ENCODE data around the gene DOCK8. TPM values are rescaled to one million over a fixed set of nuclear protein-coding genes. Genes with fewer than 3 reads are reported as not detected.

DOCK8 gene
- polyA plus RNA-seq, 4 donors = 12.1 to 14.7 (median 12.7) TPM

DNA sequence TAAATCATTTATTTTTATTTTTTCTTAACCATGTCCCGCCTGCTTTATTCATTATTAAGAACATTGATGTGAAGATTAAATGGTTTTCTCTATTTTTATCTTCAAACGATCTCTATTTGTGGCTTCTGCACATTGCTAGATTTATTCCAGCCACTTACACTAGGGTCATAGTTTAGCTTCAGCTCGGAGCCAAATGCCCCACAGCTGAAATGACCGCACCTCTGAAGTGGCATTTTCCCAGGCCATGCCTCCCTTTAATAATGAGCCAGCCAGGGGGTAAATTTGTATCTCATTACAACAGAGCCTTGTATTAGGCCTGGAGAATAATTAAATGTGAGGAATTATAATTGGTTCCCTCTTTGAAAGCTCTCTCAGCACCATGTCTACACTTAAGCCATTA lies 89.4 kb downstream of the DOCK8 start:
- no peak for DNase-seq (ENCODE audit: low read depth in 4 of 4, low spot score in 3 of 4)

GRCh38 chr9:304519-305185 lies 90.0 kb downstream of the DOCK8 start:
- DNase-seq (ENCODE audit: low read depth in 4 of 4, low spot score in 3 of 4) = no peak

DNA sequence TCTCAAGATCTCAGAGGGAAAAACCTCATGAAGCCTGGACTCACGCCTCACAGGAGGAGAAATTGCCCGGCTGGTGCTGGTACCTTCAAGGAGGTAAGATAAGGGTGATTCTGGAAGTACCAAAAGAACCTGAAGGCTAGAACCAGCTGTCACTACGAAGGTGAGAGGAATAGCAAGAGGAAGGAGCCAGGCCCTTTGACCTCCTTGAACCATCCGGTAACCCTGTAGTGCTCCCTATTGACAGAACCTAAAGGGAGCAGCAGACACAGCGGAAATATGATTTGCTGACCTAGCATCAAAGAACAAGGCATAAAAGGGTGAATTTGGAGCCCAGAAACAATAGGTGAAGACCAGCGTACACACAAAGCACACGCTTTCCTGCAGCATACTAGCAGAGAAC lies 92.2 kb downstream of the DOCK8 start:
- DNase-seq (ENCODE audit: low read depth in 4 of 4, low spot score in 3 of 4) = no peak

GRCh38 chr9:311841-312240 lies 97.2 kb downstream of the DOCK8 start:
- DNase-seq (ENCODE audit: low read depth in 4 of 4, low spot score in 3 of 4) = no peak

DNA sequence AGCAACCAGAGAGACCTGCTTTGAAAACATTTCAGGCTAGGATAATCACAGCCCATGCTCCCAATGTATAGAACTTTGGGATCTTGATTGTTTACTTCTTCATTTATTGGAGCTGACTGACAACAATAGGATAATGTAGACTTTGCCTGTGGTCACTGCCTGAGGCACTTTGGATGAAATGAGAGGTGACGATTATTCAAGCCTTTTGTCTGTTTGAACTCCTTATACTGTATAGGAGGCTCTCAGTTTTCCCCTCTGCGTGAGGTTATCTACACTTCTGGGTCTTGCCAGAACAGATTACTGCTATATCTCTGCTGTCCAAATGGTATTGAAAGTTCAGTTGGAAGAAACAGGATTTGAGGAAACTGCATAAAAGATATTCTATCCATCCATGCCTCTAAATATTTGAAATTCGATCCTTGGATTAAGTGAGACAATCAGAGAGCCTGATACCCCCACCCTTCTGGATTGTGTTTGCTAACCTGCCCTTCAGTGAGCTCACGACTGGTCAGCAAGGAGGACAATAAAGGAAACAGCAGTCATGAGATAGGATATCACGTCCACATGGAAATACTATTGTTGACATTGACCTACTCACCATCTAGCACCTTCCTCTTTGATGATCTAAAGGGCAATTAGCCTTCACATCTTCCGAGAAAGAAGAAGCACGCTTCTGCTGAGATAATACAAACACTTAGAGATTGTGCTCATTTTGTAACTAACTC lies 98.1 kb downstream of the DOCK8 start:
- no peak for DNase-seq (ENCODE audit: low read depth in 4 of 4, low spot score in 3 of 4)

DNA sequence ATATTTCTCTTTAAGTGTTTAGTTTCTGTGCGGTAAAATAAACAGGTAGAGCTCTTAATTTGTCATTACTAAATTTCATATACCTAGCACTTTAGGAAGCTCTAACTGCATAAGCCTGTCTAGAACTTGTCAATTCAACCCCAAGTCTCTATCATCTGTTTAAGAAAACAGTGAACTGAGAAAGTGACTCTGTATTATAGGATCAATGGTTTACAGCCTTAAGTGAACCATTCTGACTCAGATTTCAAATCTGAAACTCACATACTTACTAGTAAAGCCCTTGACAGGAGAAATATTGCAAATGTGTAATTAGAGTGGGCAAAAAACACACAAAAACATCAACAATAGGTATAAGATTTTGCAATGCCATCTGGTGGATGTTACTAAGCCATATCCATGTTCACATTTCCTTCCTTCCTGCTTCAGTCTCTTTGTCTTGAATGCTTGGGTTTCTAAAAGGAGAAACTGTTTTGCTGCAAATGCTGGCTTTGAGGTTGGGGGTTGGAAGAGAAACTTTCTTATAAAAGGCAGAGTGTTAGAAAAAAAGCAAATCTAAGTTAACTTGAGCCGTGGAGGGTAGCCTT lies 101.8 kb downstream of the DOCK8 start:
- DNase-seq (ENCODE audit: low read depth in 4 of 4, low spot score in 3 of 4) = no peak

DNA sequence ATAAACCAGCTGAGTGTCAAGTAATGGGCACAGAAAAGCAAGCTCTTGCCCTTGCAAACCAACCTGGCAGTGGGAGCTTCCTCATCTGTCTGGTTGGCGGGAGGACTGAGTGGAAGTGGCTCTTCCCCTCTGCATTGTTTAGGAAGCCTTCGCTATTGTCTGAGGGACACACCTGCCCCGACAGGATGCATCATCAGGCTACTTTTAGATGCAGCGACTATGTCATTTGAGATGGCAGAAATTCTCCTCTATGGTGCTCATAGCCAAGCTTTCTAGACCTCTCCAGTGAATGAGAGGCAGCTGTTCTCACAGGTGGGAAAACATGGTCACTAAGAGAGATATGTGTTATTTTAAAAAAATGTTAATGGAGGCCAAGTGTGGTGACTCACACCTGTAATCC lies 104.0 kb downstream of the DOCK8 start:
- no peak for DNase-seq (ENCODE audit: low read depth in 4 of 4, low spot score in 3 of 4)

GRCh38 chr9:324971-325370 lies 110.3 kb downstream of the DOCK8 start:
- DNase-seq (ENCODE audit: low read depth in 4 of 4, low spot score in 3 of 4) = no peak

GRCh38 chr9:326667-327066 lies 112.0 kb downstream of the DOCK8 start:
- no peak for DNase-seq (ENCODE audit: low read depth in 4 of 4, low spot score in 3 of 4)

DNA sequence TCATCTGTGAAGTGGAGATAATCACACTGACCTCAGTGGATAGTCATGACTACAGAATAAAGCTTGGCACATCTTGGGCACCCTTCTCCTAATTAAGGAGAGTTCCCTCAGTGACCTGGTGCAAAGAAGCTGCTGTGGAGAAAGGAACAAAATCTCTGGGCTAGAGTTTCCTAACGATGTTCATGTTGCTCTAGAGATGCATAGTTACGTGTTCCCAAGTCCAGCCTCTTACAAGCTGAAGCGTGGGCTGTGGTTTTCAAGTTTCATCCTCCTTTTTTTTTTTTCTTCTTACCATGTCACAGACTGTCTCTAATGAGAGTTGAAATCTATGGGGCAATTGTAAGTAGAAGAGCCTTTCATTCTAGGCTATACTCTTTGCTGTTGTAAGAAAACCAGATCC lies 113.8 kb downstream of the DOCK8 start:
- peak in 2 of 4 donors; percentile 20 to 24 for DNase-seq (ENCODE audit: low read depth in 4 of 4, low spot score in 3 of 4)

DNA sequence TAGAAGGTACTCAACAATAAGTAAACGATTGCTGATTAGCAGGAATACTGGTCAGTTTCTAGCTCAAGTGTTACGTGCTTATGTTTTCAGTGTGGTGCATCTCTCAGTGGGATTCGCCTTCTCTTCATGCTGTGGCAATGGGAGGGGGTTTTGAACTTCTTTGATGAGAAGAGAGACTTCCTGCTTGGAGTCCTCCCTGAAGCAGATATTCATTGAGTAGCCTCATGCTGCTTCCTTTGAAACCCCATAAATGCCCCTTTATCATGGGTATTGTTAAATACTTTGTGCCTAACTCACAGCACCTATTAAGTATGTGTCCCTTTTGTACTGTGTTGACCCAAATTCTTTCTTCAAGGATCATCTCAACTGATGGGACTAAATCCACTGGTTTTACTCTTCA lies 116.5 kb downstream of the DOCK8 start:
- no peak for DNase-seq (ENCODE audit: low read depth in 4 of 4, low spot score in 3 of 4)

- no peak for DNase-seq (ENCODE audit: low read depth in 4 of 4, low spot score in 3 of 4)
Observed at GRCh38 chr9:335373-335772, 120.7 kb downstream of the DOCK8 start.

GRCh38 chr9:336039-336438 lies 121.4 kb downstream of the DOCK8 start:
- no peak for DNase-seq (ENCODE audit: low read depth in 4 of 4, low spot score in 3 of 4)

DNA sequence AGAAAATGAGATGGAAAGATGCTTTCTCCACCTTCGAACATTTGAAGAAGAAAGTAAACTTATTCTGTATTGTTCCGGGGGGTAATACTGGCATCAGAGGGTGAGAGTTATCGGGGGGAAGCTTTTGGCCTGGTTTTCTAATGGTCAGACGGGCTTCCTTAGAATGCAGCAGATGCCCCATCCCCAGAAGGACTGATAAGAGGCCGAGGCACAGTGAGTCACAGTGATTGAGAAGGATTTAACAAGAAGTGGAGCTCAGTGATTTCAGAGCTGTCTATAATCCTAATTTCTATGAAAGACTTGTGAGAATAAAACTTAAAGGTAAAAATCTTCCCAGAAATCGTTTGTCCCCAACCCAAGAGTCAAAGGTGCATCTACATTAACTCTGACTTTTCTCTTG lies 123.9 kb downstream of the DOCK8 start:
- no peak for DNase-seq (ENCODE audit: low read depth in 4 of 4, low spot score in 3 of 4)

- DNase-seq (ENCODE audit: low read depth in 4 of 4, low spot score in 3 of 4) = no peak
Observed at GRCh38 chr9:341634-342421, 127.2 kb downstream of the DOCK8 start.

- no peak for DNase-seq (ENCODE audit: low read depth in 4 of 4, low spot score in 3 of 4)
Observed at GRCh38 chr9:343773-344172, 129.1 kb downstream of the DOCK8 start.

GRCh38 chr9:346111-346571 lies 131.5 kb downstream of the DOCK8 start:
- no peak for DNase-seq (ENCODE audit: low read depth in 4 of 4, low spot score in 3 of 4)

DNA sequence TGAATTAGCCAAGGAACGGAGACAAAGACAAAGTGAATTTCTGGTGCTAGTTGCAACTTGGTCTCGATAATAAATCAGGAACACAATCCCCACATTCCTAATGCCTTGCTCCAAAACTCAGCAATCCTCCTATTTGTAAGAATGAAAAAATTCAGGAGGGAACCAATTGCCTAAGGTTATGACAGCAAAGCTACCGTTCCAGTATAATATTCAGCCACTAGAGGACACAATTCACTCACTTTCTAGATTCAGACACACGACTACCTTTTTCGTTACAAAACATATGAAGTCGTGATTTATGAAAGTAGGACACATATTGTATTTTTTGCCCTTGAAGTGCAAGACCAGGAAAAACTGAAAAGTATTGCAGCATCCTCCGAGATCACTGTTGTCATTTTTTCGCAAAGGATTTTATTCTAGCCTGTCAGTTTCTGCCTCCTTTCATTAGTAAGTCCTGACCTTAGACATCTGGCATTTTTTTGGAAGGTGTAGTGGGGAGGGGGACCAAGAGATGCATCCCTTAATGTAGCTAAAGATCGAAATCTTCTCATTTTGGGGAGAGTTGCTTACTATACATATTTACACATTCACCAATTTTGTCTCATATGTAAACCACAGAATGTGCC lies 133.1 kb downstream of the DOCK8 start:
- DNase-seq (ENCODE audit: low read depth in 4 of 4, low spot score in 3 of 4) = peak; percentile 12 to 24 (median 18)

DNA sequence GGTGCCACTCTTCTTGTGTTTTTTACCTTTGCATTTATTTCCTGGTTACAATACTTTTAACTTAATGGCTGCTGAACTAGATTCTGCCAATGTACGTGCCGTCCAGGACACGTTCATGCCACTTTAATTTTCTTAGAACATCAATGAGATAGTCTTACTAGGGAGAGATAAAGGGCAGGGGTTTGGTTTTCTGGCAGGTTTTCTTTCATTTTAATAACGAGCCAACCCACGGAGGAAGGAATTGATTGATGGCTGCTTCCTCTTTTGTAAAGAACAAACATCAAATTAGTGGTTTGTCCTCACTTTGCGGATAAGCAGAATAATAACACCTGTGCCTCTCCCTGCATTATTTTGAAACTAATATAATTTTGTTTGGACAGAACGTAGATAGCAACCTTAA lies 135.7 kb downstream of the DOCK8 start:
- no peak for DNase-seq (ENCODE audit: low read depth in 4 of 4, low spot score in 3 of 4)

DNA sequence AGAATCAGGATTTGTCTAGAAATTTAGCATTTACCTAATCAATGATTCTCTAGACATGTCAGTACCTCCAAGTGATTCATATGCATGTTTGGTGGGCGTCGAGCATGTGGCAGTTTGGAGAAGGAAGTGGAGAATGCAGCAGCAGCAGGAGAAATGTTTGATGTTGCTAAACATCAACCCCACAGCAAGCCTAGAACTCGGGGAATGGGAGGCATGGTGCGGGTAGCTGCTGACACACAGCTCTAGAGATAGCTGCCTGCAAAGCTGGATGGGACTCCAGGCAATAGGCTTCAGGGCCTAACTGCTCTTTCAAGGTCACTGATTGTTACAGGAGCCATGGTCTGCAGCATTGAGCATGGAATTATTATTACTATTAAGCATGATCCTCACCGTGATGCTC lies 137.3 kb downstream of the DOCK8 start:
- DNase-seq (ENCODE audit: low read depth in 4 of 4, low spot score in 3 of 4) = no peak

DNA sequence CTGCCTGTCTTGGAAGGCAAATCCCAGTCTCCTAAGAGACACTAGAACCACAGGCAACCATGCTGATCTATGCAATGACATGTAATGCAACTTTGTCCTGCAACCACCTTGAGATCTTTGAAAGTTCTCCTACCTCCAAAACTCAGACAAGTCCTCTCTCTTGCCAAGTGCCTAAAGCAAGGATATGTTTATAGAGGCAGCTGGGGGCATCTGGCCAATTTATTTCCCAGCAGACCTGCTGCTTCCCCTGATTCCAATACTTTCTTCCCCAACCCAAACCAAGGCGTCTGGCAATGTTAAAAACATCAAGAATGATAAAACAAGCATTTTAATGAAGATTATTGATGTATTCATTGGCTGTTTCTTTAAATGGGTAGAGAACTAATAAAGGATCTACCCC lies 138.4 kb downstream of the DOCK8 start:
- no peak for DNase-seq (ENCODE audit: low read depth in 4 of 4, low spot score in 3 of 4)
